Measurements from ENCODE around the gene SGMS1. TPM values are rescaled to one million over a fixed set of nuclear protein-coding genes. Genes with fewer than 3 reads are reported as not detected.

Gene SGMS1
- polyA plus RNA-seq, 1 of the 3 experiments (the other 2 are of a cell fraction): 6.3 TPM

- H2AFZ ChIP-seq (ENCODE audit: low read depth): no peak overlapping the region
- WGBS (ENCODE audit: low lambda C conversion rate): 86% methylated on average over 5 of the region's 5 CpGs
- TF ChIP-seq USF1 (IDR thresholded peaks at IDR 0.05; ENCODE audit: borderline replicate concordance, low read depth) (no peak), RXRA (IDR thresholded peaks at IDR 0.05; ENCODE audit: borderline replicate concordance, low read depth) (no peak), FOXM1 (IDR thresholded peaks at IDR 0.05; ENCODE audit: low read depth) (no peak), EP300 (IDR thresholded peaks at IDR 0.05; ENCODE audit: borderline replicate concordance in 1 of 2, low read depth in 1 of 2, low read length in 1 of 2) (no peak), TCF12 (IDR thresholded peaks at IDR 0.05) (no peak), TEAD4 (IDR thresholded peaks at IDR 0.05; ENCODE audit: borderline replicate concordance, insufficient read depth) (no peak), REST (IDR thresholded peaks at IDR 0.05; ENCODE audit: low read depth, low read length) (no peak), EZH2phosphoT487 (IDR thresholded peaks at IDR 0.05; ENCODE audit: borderline replicate concordance, low read depth) (no peak), POLR2AphosphoS5 (IDR thresholded peaks at IDR 0.05; ENCODE audit: low read depth, low read length) (no peak), ELF1 (IDR thresholded peaks at IDR 0.05) (no peak), FOSL2 (IDR thresholded peaks at IDR 0.05; ENCODE audit: borderline replicate concordance, low read depth) (no peak), CTCF (IDR thresholded peaks at IDR 0.05) (no peak), TAF1 (IDR thresholded peaks at IDR 0.05; ENCODE audit: borderline replicate concordance, low read depth, low read length) (no peak), ZBTB33 (IDR thresholded peaks at IDR 0.05; ENCODE audit: borderline replicate concordance, low read depth) (no peak), FOXJ3 (CRISPR knock-in tag; IDR thresholded peaks at IDR 0.05) (no peak), RAD21 (IDR thresholded peaks at IDR 0.05; ENCODE audit: low read length) (no peak), YY1 (IDR thresholded peaks at IDR 0.05; ENCODE audit: low read depth) (no peak)
Measured at GRCh38 chr10:50506861-50507573, 116.7 kb downstream of the SGMS1 start.

More at GRCh38 chr10:50506861-50507573, 116.7 kb downstream of the SGMS1 start:
- ChIA-PET CTCF (no interaction called here), POLR2A (no interaction called here)
- Histone ChIP-seq H3F3A (replicated peaks; ENCODE audit: insufficient read depth) (no peaks in the 10 kb centered on the region), H3K4me1 (ENCODE audit: control insufficient read depth in 1 of 2, insufficient read depth in 2 of 2, low read depth in 1 of 2, low read length in 1 of 2) (peaks cover 3 to 5% of the 10 kb centered on the region in 2 experiments; a peak in 1 of 4 replicates), H3K36me3 (replicated peaks in 1 of 2; ENCODE audit: control insufficient read depth in 1 of 2, insufficient read depth in 2 of 2, low read length in 1 of 2) (no peaks in the 10 kb centered on the region), H3K27ac (ENCODE audit: low read depth in 2 of 2, low read length in 1 of 2) (no peak overlapping the region), H3K27me3 (ENCODE audit: insufficient read depth) (no peaks in the 10 kb centered on the region), H4K20me1 (ENCODE audit: insufficient read depth) (no peaks in the 10 kb centered on the region), H3K4me2 (no peak overlapping the region), H3K9me3 (no peaks in the 10 kb centered on the region), H3K4me3 (ENCODE audit: low read depth in 2 of 2, low read length in 1 of 2) (no peak overlapping the region), H3K79me2 (ENCODE audit: insufficient read depth) (no peaks in the 10 kb centered on the region; the same call in none of the 2 replicates), H3K9ac (no peak overlapping the region), H3K9me2 (no peaks in the 10 kb centered on the region)
- DNase-seq: no peak
